K562 (cell line): ENCODE measurements around the gene DOK7. TPM values are rescaled to one million over a fixed set of nuclear protein-coding genes. Genes with fewer than 3 reads are reported as not detected.

Experiments
- ATAC-seq: fragments of 200-7000 bp; cut with Tn5 transposase; 3 replicates; pipeline ENCODE4 v1.9.1; 2020; ENCODE audit warnings: moderate library complexity
- BruUV-seq: library from RNA; stranded (reverse); fragments of 400-500 nt; replicated peaks from 2 replicates; lab custom pipeline; 2021; lab: Mats Ljungman, UMichigan
- CTCF ChIA-PET: fragments of 300-600 bp; formaldehyde crosslinking; extraction: SDS; loops from one replicate; lab custom pipeline; 2021; ENCODE audit warnings: low intra/inter-chr PET ratio; lab: Yijun Ruan, JAX
- POLR2A ChIA-PET: fragments of 300-600, 350-650 bp; sonication (Branson Sonifier 250); formaldehyde crosslinking; extraction: SDS; loops from one replicate; lab custom pipeline; 2021; ENCODE audit warnings: antibody characterized with exemption, inconsistent platforms; lab: Yijun Ruan, JAX
- DNase-seq, 4 experiments: peaks; one replicate each; pipeline versions ENCODE4 v3.0.0 to v3.0.0-alpha.2; 2011 to 2018; ENCODE audit warnings: low spot score in 3 of 4, mixed read lengths in 3 of 4; ENCODE audit errors: extremely low read depth in 1 of 4
- FAIRE-seq: peaks from 2 replicates; lab custom pipeline; 2011; peaks lifted over from hg19 to GRCh38; lab: Jason Lieb, UNC
- H2AFZ ChIP-seq: 2 replicates; pipeline ENCODE4 v1.6.0; 2011; ENCODE audit warnings: low read depth, low read length, control low read depth, inconsistent platforms
- H3K27ac ChIP-seq: fragments of 200-600 bp; 3 replicates; pipeline ENCODE4 v1.8.0; 2011; ENCODE audit warnings: low read depth, mild to moderate bottlenecking, control low read depth, inconsistent platforms, low read length, moderate library complexity, mixed read lengths; ENCODE audit errors: extremely low read depth
- H3K27me3 ChIP-seq, 2 experiments: fragments of 300-600 bp in 1 of 2; 2 replicates in 1 of 2; 3 replicates in 1 of 2; pipeline versions ENCODE4 v1.6.0 to v1.8.0; 2011; ENCODE audit warnings: inconsistent platforms in 2 of 2, low read length in 2 of 2, mild to moderate bottlenecking in 1 of 2, mixed read lengths in 1 of 2, moderate library complexity in 1 of 2; ENCODE audit not compliant: control insufficient read depth in 2 of 2, insufficient read depth in 2 of 2
- H3K36me3 ChIP-seq: fragments of 300-600 bp; 3 replicates; pipeline ENCODE4 v1.8.0; 2011; ENCODE audit warnings: mild to moderate bottlenecking, low read length, inconsistent platforms; ENCODE audit not compliant: control insufficient read depth, insufficient read depth
- H3K4me1 ChIP-seq, 2 experiments: fragments of 200-600 bp in 1 of 2; replicated peaks in 1 of 2; 2 replicates in 1 of 2; 3 replicates in 1 of 2; pipeline versions ENCODE4 v1.5.1 to v1.8.0; 2011; ENCODE audit warnings: inconsistent platforms in 2 of 2, low read length in 2 of 2, mild to moderate bottlenecking in 1 of 2, mixed read lengths in 1 of 2, moderate library complexity in 1 of 2; ENCODE audit not compliant: control insufficient read depth in 2 of 2, insufficient read depth in 2 of 2
- H3K4me2 ChIP-seq: 2 replicates; pipeline ENCODE4 v1.6.1; 2011; ENCODE audit warnings: low read length, control low read depth, inconsistent platforms, mixed read lengths; ENCODE audit not compliant: insufficient read depth
- H3K4me3 ChIP-seq: fragments of 200-600 bp; sonication (generic), shearing (Covaris generic); 2 replicates; pipeline ENCODE4 v1.5.1; 2016; ENCODE audit warnings: control low read depth, inconsistent platforms
- H3K79me2 ChIP-seq: fragments of 200-600 bp; 3 replicates; pipeline ENCODE4 v1.8.0; 2011; ENCODE audit warnings: low read length, inconsistent platforms; ENCODE audit not compliant: control insufficient read depth, insufficient read depth
- H3K9ac ChIP-seq, 2 experiments: 2 replicates each; pipeline versions ENCODE4 v1.6.0 to v1.6.1; 2011; ENCODE audit warnings: low read depth in 2 of 2, low read length in 2 of 2, control low read depth in 1 of 2, inconsistent platforms in 1 of 2, mild to moderate bottlenecking in 1 of 2, mixed read lengths in 1 of 2; ENCODE audit not compliant: insufficient read depth in 1 of 2
- H3K9me1 ChIP-seq: one replicate; pipeline ENCODE4 v1.6.0; 2011; ENCODE audit warnings: inconsistent platforms, mild to moderate bottlenecking, low read length, moderate library complexity; ENCODE audit not compliant: control insufficient read depth, insufficient read depth
- H3K9me3 ChIP-seq: replicated peaks from 2 replicates; pipeline ENCODE4 v1.5.1; 2011; ENCODE audit warnings: low read depth, low read length, inconsistent platforms; ENCODE audit not compliant: control insufficient read depth, insufficient read depth
- H4K20me1 ChIP-seq: replicated peaks from 2 replicates; pipeline ENCODE4 v1.6.1; 2011; ENCODE audit warnings: low read length, inconsistent platforms, mixed read lengths; ENCODE audit not compliant: control insufficient read depth, insufficient read depth
- FOXA1 ChIP-seq: fragments of 450-650 bp; IDR thresholded peaks from 2 replicates; pipeline ENCODE4 v1.6.1; 2016; ENCODE audit warnings: mild to moderate bottlenecking, borderline replicate concordance
- FOXP1 ChIP-seq: sonication (generic); formaldehyde crosslinking; IDR thresholded peaks from 2 replicates; pipeline ENCODE4 v1.8.0; 2022; ENCODE audit warnings: mild to moderate bottlenecking, missing genetic modification reagents
- GABPB2 ChIP-seq: fragments of 250-450 bp; sonication (Bioruptor Pico); conservative IDR thresholded peaks from 2 replicates; pipeline ENCODE4 v1.5.1; 2021; ENCODE audit warnings: mild to moderate bottlenecking
- GATAD2B ChIP-seq: fragments of 450-650 bp; IDR thresholded peaks from 2 replicates; pipeline ENCODE4 v1.6.1; 2017; ENCODE audit warnings: mild to moderate bottlenecking, borderline replicate concordance
- HES1 ChIP-seq: fragments of 450-650 bp; IDR thresholded peaks from 2 replicates; pipeline ENCODE4 v1.6.1; 2016; ENCODE audit warnings: low read depth, mild to moderate bottlenecking, moderate library complexity
- HNRNPLL ChIP-seq: fragments of 200-400 bp; formaldehyde crosslinking; IDR thresholded peaks from 2 replicates; pipeline ENCODE4 v1.6.1; 2017; ENCODE audit warnings: low read length, low read depth, mild to moderate bottlenecking; ENCODE audit not compliant: poor library complexity, severe bottlenecking
- JUNB ChIP-seq: fragments of 450-650 bp; formaldehyde crosslinking; conservative IDR thresholded peaks from 2 replicates; pipeline ENCODE4 v1.4.0; 2020; ENCODE audit warnings: mild to moderate bottlenecking
- NCOA4 ChIP-seq: fragments of 450-650 bp; IDR thresholded peaks from 2 replicates; pipeline ENCODE4 v1.6.1; 2018; ENCODE audit warnings: mild to moderate bottlenecking; ENCODE audit not compliant: partially characterized antibody
- PHTF2 ChIP-seq: fragments of 250-450 bp; sonication (Bioruptor Pico); IDR thresholded peaks from 2 replicates; pipeline ENCODE4 v1.5.0; 2021; ENCODE audit warnings: mild to moderate bottlenecking
- RBM15 ChIP-seq: fragments of 200-400 bp; formaldehyde crosslinking; IDR thresholded peaks from 2 replicates; pipeline ENCODE4 v1.6.1; 2018; ENCODE audit warnings: mild to moderate bottlenecking, low read length, moderate library complexity; ENCODE audit not compliant: insufficient read depth
- SP1 ChIP-seq: sonication (generic); formaldehyde crosslinking; IDR thresholded peaks from 2 replicates; pipeline ENCODE4 v1.8.1; 2022; ENCODE audit warnings: mild to moderate bottlenecking, missing genetic modification reagents
- SREBF2 ChIP-seq: sonication (generic); formaldehyde crosslinking; IDR thresholded peaks from 2 replicates; pipeline ENCODE4 v1.4.0; 2020; ENCODE audit warnings: mild to moderate bottlenecking, missing genetic modification reagents
- TEAD1 ChIP-seq, 2 experiments: fragments of 450-650 bp in 1 of 2; sonication (generic) in 1 of 2; formaldehyde crosslinking; IDR thresholded peaks; 2 replicates each; pipeline versions ENCODE4 v1.4.0 to v1.8.0; 2020 to 2022; ENCODE audit warnings: mild to moderate bottlenecking in 2 of 2, missing genetic modification reagents in 1 of 2
- THRAP3 ChIP-seq: fragments of 450-650 bp; IDR thresholded peaks from 2 replicates; pipeline ENCODE4 v1.6.1; 2016; ENCODE audit warnings: mild to moderate bottlenecking, inconsistent platforms, borderline replicate concordance
- ZBTB17 ChIP-seq: fragments of 450-650 bp; formaldehyde crosslinking; IDR thresholded peaks from 2 replicates; pipeline ENCODE4 v1.4.0; 2020; ENCODE audit warnings: mild to moderate bottlenecking
- ZNF263 ChIP-seq: sonication (generic); formaldehyde crosslinking; IDR thresholded peaks from 2 replicates; pipeline ENCODE4 v1.8.0; 2022; ENCODE audit warnings: mild to moderate bottlenecking, missing genetic modification reagents, borderline replicate concordance
- WGBS: fragments of 100-300 bp; shearing (Covaris generic); methylation state at CpG from one replicate; pipeline ENCODE4 v1.1.6; 2016; ENCODE audit warnings: low coverage, mixed read lengths; ENCODE audit not compliant: insufficient coverage; ENCODE audit errors: missing lambda C conversion rate; 5-methylcytosine and 5-hydroxymethylcytosine counted together
- in situ Hi-C: fragments of 300-500 bp; cut with MboI; formaldehyde crosslinking; loops from 4 replicates; pipeline ENCODE4 v1.15.0; 2018; ENCODE audit warnings: inconsistent platforms, mixed read lengths
- intact Hi-C: fragments of 100-400 bp; cut with micrococcal nuclease; formaldehyde crosslinking; loops from 2 replicates; pipeline ENCODE4 v1.14.2; 2022
- polyA plus RNA-seq, 8 experiments: library from polyadenylated mRNA; depleted of rRNA in 4 of 8; stranded (reverse) in 5 of 8; unstranded in 3 of 8; fragments of >200 nt; fragmentation: Nextera tagmentation in 2 of 8; fragmentation: Illumina TruSeq in 1 of 8; extraction: Ambion mirVana in 2 of 8; extraction: Trizol in 1 of 8; gene quantifications; 2 replicates each; pipeline versions ENCODE4 v1.2.1 to v1.2.3, GENCODE V29; 2011 to 2014; ENCODE audit warnings: inconsistent platforms in 1 of 8, missing spikeins in 1 of 8
- total RNA-seq, 7 experiments: library from RNA; depleted of rRNA in 6 of 7; stranded (reverse); fragments of >200 nt in 6 of 7; fragmentation: Illumina TruSeq in 2 of 7; extraction: Trizol in 2 of 7; gene quantifications; 2 replicates each; pipeline versions ENCODE4 v1.2.1 to v1.2.3, GENCODE V29; 2011 to 2021; ENCODE audit warnings: low replicate concordance in 1 of 7

The DOK7 gene
- total and polyA plus RNA-seq, 9 of the 15 experiments (the other 6 are each of a cell fraction or from before 2014, with no cell fraction given) = not detected

GRCh38 chr4:3471098-3471760 is 8.1 kb downstream of the DOK7 start:
- H3K79me2 ChIP-seq = no peaks in the 10 kb centered on the region
- no peaks in the 10 kb centered on the region for H3K9me1 ChIP-seq
- BruUV-seq = no TSS peak
- WGBS = 18% methylated on average over 23 of the region's 23 CpGs
- H3K9ac ChIP-seq = no peak overlapping the region
- peaks cover 0 to 22% of the 10 kb centered on the region in 2 experiments; a peak in 2 of 5 replicates for H3K4me1 ChIP-seq
- no peak for TF ChIP-seq PHTF2 (CRISPR knock-in tag)
- no peak for TF ChIP-seq THRAP3
- TF ChIP-seq SREBF2 = no peak
- TF ChIP-seq HES1 = no peak
- TF ChIP-seq ZNF263 (CRISPR knock-in tag) = no peak
- no peak for TF ChIP-seq TEAD1 (CRISPR knock-in tag; IDR thresholded peaks at IDR 0.05)
- TF ChIP-seq GATAD2B = no peak
- no peak for TF ChIP-seq GABPB2 (CRISPR knock-in tag)
- TF ChIP-seq ZBTB17 (CRISPR knock-in tag) = no peak
- TF ChIP-seq SP1 (CRISPR knock-in tag) = no peak
- TF ChIP-seq FOXP1 = no peak
- no peak for TF ChIP-seq JUNB (CRISPR knock-in tag)
- TF ChIP-seq NCOA4 = no peak
- no peak for TF ChIP-seq RBM15
- TF ChIP-seq FOXA1 = no peak
- TF ChIP-seq HNRNPLL = no peak
- TF ChIP-seq, all 486 proteins: peak for 0
- in situ Hi-C loops = no loop called here
- H3K9me3 ChIP-seq = peaks cover 10% of the 10 kb centered on the region; the same call in 1 of the 2 replicates
- no peak overlapping the region for H3K4me2 ChIP-seq
- DNase-seq = no peak
- intact Hi-C loops = no loop called here
- no peak for FAIRE-seq
- H3K27me3 ChIP-seq = peaks cover 17 to 61% of the 10 kb centered on the region in 2 experiments; a peak in 4 of 5 replicates
- no peak for ATAC-seq
- CTCF ChIA-PET = no interaction called here
- POLR2A ChIA-PET = no interaction called here
- H3K27ac ChIP-seq = no peak overlapping the region
- H4K20me1 ChIP-seq = 0 out of 2 replicates have a peak, but pooled peaks cover 5% of the 10 kb centered on the region
- H3K4me3 ChIP-seq = no peak overlapping the region
- H2AFZ ChIP-seq = no peak overlapping the region
- H3K36me3 ChIP-seq = no peaks in the 10 kb centered on the region
